Naive thymus-derived CD8-positive, alpha-beta T cell (primary cell): ENCODE data around the gene MPP7. TPM values are rescaled to one million over a fixed set of nuclear protein-coding genes. Genes with fewer than 3 reads are reported as not detected.
A peak's percentile ranks its signal among the peaks of the same experiment; 100 is the strongest.
"Not testable (repeated sequence)": the region's sequence is repeated elsewhere in the genome, so short reads cannot be mapped to it uniquely, and the experiment has no call there.

ENCODE experiments used
- ATAC-seq, 2 donors: fragments of 150-1000 bp; cut with Tn5 transposase in 1 of 2; sonication (Bioruptor Pico), chemical (Tn5 transposase) in 1 of 2; 1 replicate in 1 of 2; 2 replicates in 1 of 2; pipeline ENCODE4 v1.10.0; 2021; ENCODE audit warnings: mild to moderate bottlenecking in 2 of 2, moderate library complexity in 2 of 2
- POLR2A ChIA-PET: fragments of 350-600 bp; sonication (Branson Sonifier 250); formaldehyde crosslinking; loops from one replicate; lab custom pipeline; 2021; ENCODE audit warnings: antibody characterized with exemption; lab: Charles Lee
- DNase-seq, 10 donors: peaks; one replicate each; pipeline versions ENCODE4 v3.0.0 to v3.0.0-alpha.2; 2020 to 2022
- H3K27ac Mint-ChIP-seq, 10 donors: one replicate each; pipeline ENCODE4 v1.8.0; 2020 to 2022; ENCODE audit warnings: mild to moderate bottlenecking in 10 of 10, mixed read lengths in 10 of 10, moderate library complexity in 4 of 10, inconsistent platforms in 1 of 10
- H3K27me3 Mint-ChIP-seq, 5 donors: one replicate each; pipeline ENCODE4 v1.8.0; 2021 to 2022; ENCODE audit warnings: mixed read lengths in 5 of 5
- H3K36me3 Mint-ChIP-seq, 3 donors: one replicate each; pipeline ENCODE4 v1.8.0; 2020 to 2022; ENCODE audit warnings: mixed read lengths in 3 of 3, mild to moderate bottlenecking in 2 of 3, inconsistent platforms in 1 of 3
- H3K4me1 Mint-ChIP-seq, 4 donors: one replicate each; pipeline ENCODE4 v1.8.0; 2021 to 2022; ENCODE audit warnings: mixed read lengths in 4 of 4
- H3K4me3 Mint-ChIP-seq, 10 donors: one replicate each; pipeline ENCODE4 v1.8.0; 2020 to 2022; ENCODE audit warnings: mild to moderate bottlenecking in 10 of 10, mixed read lengths in 10 of 10, moderate library complexity in 6 of 10, inconsistent platforms in 1 of 10
- H3K9me3 Mint-ChIP-seq, 9 donors: one replicate each; pipeline ENCODE4 v1.8.0; 2020 to 2022; ENCODE audit warnings: mixed read lengths in 9 of 9, mild to moderate bottlenecking in 3 of 9, inconsistent platforms in 1 of 9, moderate library complexity in 1 of 9
- polyA plus RNA-seq, 3 donors: library from polyadenylated mRNA; unstranded; fragments of 300-500 nt; fragmentation: Illumina TruSeq; gene quantifications; one replicate each; pipeline ENCODE4 v1.2.3, GENCODE V29; 2021
- total RNA-seq, 8 experiments: library from RNA in 2 of 8; stranded (reverse) in 2 of 8; gene quantifications; one replicate each; pipeline ENCODE4 v1.2.3 and lab custom pipeline; 2021 to 2026

The MPP7 gene
- total and polyA plus RNA-seq, 5 experiments from 2014 or later: 26.6 to 41.2 (median 33.3) TPM

DNA sequence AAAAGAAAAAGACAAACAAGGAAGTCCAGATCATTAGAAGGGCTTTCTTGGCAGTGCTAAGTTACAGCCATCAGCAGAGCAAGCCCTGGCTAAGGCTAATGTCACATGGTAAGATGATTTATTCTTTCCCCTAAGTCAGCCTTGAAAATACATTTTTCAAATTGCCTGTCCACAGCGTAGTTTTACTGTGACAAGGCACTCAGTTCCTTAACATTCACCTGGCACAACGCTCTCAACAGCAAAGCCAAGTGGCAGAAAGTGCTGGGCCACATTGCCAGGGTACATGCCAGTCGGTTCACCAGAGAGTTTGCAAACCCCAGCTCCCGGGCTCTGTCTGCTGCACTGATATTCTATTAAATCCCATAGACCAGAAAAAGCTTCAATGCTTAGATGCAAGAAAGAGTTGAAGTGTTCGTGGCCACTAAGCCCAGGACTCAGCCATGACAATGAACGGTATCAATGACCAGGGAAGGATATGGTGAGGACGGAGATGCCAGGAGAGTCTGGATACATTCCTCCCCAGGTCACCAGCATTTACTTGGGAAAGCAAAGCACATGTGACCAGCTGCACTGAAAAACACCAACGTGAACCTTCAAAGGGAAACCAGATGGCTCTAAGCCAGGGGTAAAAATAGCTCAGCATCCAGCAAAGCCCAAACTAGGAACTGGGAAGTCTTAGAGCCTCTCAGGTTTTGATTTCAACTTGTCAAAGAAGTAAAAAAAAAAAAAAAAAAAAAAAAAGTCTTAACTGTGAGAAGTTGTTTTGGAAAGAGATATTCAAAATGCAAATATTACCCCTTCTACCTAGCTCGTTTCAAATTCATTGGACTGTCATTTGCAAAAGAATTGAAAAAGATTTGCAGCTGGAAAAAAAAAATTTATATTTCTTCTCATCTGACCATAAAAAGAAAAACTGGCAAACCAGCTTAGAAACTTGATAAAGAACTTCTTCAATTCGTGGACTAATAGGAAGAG lies 23.9 kb upstream of the MPP7 start:
- H3K4me1 Mint-ChIP-seq: peaks cover 36 to 80% (median 65%) of the 10 kb centered on the region in 4 donors
- POLR2A ChIA-PET: interaction anchor here (0.6 to 12.8 kb wide), 5 partner anchors 8 to 1284 kb away, joined by 3 to 210 read pairs (median 8); partner anchors contain the start of gene MPP7
- peaks cover 0 to 30% (median 14%) of the 10 kb centered on the region in 3 donors for H3K36me3 Mint-ChIP-seq
- peak overlapping the region; percentile 4 to 79 (median 66) for H3K4me3 Mint-ChIP-seq
- ATAC-seq: peak in 1 of 2 donors; percentile 13
- peak overlapping the region; percentile 3 to 85 (median 76) for H3K27ac Mint-ChIP-seq
- H3K27me3 Mint-ChIP-seq: no peaks in the 10 kb centered on the region
- no peak for DNase-seq
- H3K9me3 Mint-ChIP-seq: no peaks in the 10 kb centered on the region

DNA sequence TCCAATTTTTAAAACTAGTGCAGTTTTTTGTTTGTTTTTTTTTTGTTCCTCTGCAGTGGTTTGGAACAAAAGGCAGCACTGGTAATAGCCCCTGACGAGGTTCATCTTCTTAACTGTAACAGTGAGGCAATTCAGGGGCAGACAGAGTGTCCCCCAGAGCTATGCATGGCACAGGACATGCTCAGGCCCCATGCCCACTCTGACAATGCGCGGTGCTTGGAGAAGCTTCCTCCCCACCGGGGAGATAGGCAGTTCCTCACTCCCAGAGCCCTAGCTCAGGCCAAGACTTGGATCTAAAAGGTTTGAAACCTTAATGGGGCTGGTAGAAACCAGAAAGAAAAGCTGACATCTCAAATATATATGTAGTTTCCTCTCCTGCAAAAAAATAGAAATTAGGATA lies 17.9 kb upstream of the MPP7 start:
- no peak for DNase-seq
- H3K4me3 Mint-ChIP-seq: no peak overlapping the region
- POLR2A ChIA-PET: interaction anchor here (0.6 to 1.8 kb wide), 3 partner anchors 13 to 75 kb away, joined by 3 to 6 read pairs (median 3); no protein-coding TSS in a partner anchor
- H3K9me3 Mint-ChIP-seq: no peaks in the 10 kb centered on the region
- H3K27ac Mint-ChIP-seq: peak overlapping the region in 1 of 10 donors; percentile 19
- no peaks in the 10 kb centered on the region for H3K27me3 Mint-ChIP-seq
- no peak for ATAC-seq
- H3K4me1 Mint-ChIP-seq: peaks cover 23 to 61% (median 40%) of the 10 kb centered on the region in 4 donors
- peaks cover 0 to 62% (median 33%) of the 10 kb centered on the region in 3 donors for H3K36me3 Mint-ChIP-seq

DNA sequence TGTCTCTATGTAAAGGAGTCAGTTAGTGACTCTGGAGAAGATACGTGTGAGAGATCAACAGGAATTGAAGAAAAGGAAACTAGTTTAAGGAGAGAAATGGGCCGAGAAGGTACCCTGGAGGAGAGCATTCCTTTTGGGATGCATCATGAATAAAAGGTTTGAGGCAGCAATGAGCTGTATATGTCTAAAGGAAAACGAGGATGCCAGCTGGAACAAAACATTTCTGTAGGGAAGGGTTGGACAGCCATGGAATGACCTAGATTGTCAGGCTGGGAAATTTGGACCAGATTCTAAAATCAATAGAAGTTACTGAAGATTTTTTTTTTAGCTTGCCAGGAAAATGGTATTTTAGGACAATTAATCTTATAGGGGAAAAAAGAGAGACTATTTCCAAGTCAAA lies 17.2 kb upstream of the MPP7 start:
- Mint-ChIP-seq H3K36me3 (peaks cover 0 to 63% (median 32%) of the 10 kb centered on the region in 3 donors), H3K4me1 (peaks cover 23 to 60% (median 40%) of the 10 kb centered on the region in 4 donors), H3K4me3 (no peak overlapping the region), H3K27ac (peak overlapping the region in 5 of 10 donors; percentile 0 to 66 (median 10)), H3K27me3 (no peaks in the 10 kb centered on the region), H3K9me3 (no peaks in the 10 kb centered on the region)
- POLR2A ChIA-PET: interaction anchor here (0.7 kb wide), 1 partner anchor 14 kb away, joined by 3 read pairs; no protein-coding TSS in a partner anchor
- no peak for DNase-seq
- no peak for ATAC-seq

- POLR2A ChIA-PET, H3K9me3 Mint-ChIP-seq, H3K4me3 Mint-ChIP-seq: not testable (repeated sequence)
These were observed 16.2 kb upstream of the MPP7 start for GRCh38 chr10:28319061-28319460.

DNA sequence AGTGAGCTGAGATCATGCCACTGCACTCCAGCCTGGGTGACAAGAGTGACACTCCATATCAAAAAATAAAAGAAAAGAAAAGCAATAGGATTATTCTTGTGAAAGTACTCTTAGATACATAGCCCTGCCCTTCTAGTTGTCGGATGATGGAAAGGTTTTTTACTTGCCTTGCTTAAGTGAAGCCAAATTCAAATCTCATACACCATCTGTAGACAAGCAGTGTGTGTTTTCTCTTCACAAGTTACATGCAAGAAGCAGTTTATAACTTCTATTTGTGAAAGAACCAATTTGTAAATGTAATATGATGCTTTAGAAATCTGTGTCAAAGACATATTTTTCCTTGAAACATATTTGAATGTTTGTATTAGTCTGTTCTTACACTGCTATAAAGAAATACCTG lies 15.8 kb upstream of the MPP7 start:
- ATAC-seq: no peak
- H3K27ac Mint-ChIP-seq: peak overlapping the region in 6 of 10 donors; percentile 22 to 66 (median 57)
- H3K36me3 Mint-ChIP-seq: peaks cover 0 to 66% (median 29%) of the 10 kb centered on the region in 3 donors

More at GRCh38 chr10:28319061-28319460, 16.2 kb upstream of the MPP7 start:
- Mint-ChIP-seq H3K36me3 (peaks cover 0 to 68% (median 31%) of the 10 kb centered on the region in 3 donors), H3K27ac (peak overlapping the region in 6 of 10 donors; percentile 21 to 66 (median 50)), H3K4me1 (peaks cover 20 to 58% (median 36%) of the 10 kb centered on the region in 4 donors)
- not testable (repeated sequence) for H3K27me3 Mint-ChIP-seq, DNase-seq, ATAC-seq

GRCh38 chr10:28317760-28318159 lies 14.9 kb upstream of the MPP7 start:
- H3K9me3 Mint-ChIP-seq: no peaks in the 10 kb centered on the region
- POLR2A ChIA-PET: interaction anchor here (0.9 to 1.7 kb wide), 2 partner anchors 15 to 19 kb away, joined by 3 to 5 read pairs; partner anchors contain the start of gene MPP7
- no peaks in the 10 kb centered on the region for H3K27me3 Mint-ChIP-seq
- H3K4me3 Mint-ChIP-seq: no peak overlapping the region
- ATAC-seq (peak in 1 of 2 donors; percentile 9), DNase-seq (no peak)
- peaks cover 20 to 56% (median 35%) of the 10 kb centered on the region in 4 donors for H3K4me1 Mint-ChIP-seq
- peak overlapping the region in 4 of 10 donors; percentile 1 to 62 (median 42) for H3K27ac Mint-ChIP-seq
- peaks cover 0 to 69% (median 31%) of the 10 kb centered on the region in 3 donors for H3K36me3 Mint-ChIP-seq

More for the DNA sequence above, 15.8 kb upstream of the MPP7 start:
- no peaks in the 10 kb centered on the region for H3K27me3 Mint-ChIP-seq
- H3K9me3 Mint-ChIP-seq: no peaks in the 10 kb centered on the region
- H3K4me3 Mint-ChIP-seq: no peak overlapping the region
- no peak for DNase-seq
- H3K4me1 Mint-ChIP-seq: peaks cover 20 to 57% (median 35%) of the 10 kb centered on the region in 4 donors
- POLR2A ChIA-PET: no interaction called here

DNA sequence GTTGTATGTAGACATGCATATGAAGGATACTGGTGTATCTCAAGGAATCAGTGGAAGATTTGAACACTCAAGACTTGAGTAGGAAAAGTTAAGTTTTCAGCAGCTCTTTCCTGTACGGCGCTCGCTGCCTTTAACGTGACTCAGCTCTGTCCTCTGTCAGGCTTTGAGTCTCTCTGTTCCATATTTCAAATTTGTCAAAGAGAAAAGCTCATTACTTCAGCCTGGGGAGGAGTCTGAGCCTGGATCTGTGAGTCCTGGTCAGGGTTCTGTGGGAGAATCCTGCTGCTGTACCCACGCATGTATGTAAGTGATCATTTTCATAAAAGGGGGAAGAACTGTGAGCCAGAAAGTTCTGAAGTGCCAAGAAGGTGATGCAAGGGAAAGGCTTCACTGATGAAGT lies 13.8 kb upstream of the MPP7 start:
- Mint-ChIP-seq H3K27ac (peak overlapping the region in 7 of 10 donors; percentile 1 to 53 (median 12)), H3K36me3 (peaks cover 0 to 68% (median 36%) of the 10 kb centered on the region in 3 donors)
- POLR2A ChIA-PET: interaction anchor here (0.9 to 1.7 kb wide), 2 partner anchors 14 to 20 kb away, joined by 3 to 5 read pairs; partner anchors contain the start of gene MPP7

GRCh38 chr10:28315140-28315539 lies 12.3 kb upstream of the MPP7 start:
- Mint-ChIP-seq H3K9me3 (no peaks in the 10 kb centered on the region), H3K36me3 (peaks cover 3 to 56% (median 39%) of the 10 kb centered on the region in 3 donors), H3K27ac (peak overlapping the region in 2 of 10 donors; percentile 67 to 74), H3K4me3 (peak overlapping the region in 1 of 10 donors; percentile 19), H3K4me1 (peaks cover 9 to 52% (median 33%) of the 10 kb centered on the region in 4 donors), H3K27me3 (peaks cover 0 to 2% (median 0%) of the 10 kb centered on the region in 5 donors)
- ATAC-seq (no peak), DNase-seq (no peak)
- POLR2A ChIA-PET: interaction anchor here (0.6 to 0.7 kb wide), 2 partner anchors 8 to 1161 kb away, joined by 4 to 11 read pairs; partner anchors contain the start of gene YME1L1

More for the DNA sequence above, 13.8 kb upstream of the MPP7 start:
- no peak for DNase-seq
- Mint-ChIP-seq H3K4me1 (peaks cover 15 to 55% (median 31%) of the 10 kb centered on the region in 4 donors), H3K27me3 (no peaks in the 10 kb centered on the region), H3K9me3 (no peaks in the 10 kb centered on the region), H3K4me3 (no peak overlapping the region)
- no peak for ATAC-seq

DNA sequence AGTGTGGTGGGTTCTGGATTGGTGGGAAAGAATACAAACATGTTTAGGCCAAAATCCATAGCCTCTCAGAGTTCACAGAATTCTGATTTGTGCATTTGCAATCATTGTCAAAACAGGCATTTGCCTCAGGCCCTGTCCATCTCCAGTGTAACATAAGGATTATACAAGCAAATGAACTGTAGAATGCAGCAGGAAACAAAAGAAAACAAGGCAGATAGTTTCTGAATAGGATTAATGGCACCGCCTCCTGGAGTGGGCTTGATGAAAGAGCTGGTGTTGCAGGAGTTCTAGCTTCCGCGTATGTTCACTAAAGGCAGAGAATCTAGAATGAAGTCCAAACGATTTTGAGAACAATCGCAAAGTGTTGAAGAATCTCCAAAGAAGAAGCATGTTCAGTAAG lies 11.3 kb upstream of the MPP7 start:
- POLR2A ChIA-PET: interaction anchor here (0.7 kb wide), 1 partner anchor 64 kb away, joined by 7 read pairs; no protein-coding TSS in a partner anchor
- peaks cover 4 to 51% (median 34%) of the 10 kb centered on the region in 3 donors for H3K36me3 Mint-ChIP-seq

DNA sequence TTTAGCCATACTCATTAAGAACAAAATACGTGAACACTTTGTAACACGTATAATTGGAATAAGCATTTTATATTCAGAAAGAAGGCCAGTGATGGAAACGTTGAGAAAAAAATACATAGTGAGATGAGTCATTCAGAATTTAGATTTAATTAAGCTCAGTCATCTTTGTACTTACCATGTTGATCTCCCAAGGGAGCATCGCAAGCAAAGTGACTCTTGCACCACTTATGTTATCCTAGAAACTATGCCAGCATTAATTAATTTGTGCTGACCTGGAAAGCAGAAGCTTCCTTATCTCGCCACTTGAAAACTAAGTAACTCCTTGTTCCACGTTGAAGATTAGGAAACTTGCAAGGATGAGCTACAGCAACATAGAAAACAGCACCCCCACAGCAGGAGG lies 9.7 kb upstream of the MPP7 start:
- Mint-ChIP-seq H3K4me1 (peaks cover 13 to 42% (median 29%) of the 10 kb centered on the region in 4 donors), H3K27ac (peak overlapping the region in 4 of 10 donors; percentile 24 to 48 (median 36)), H3K36me3 (peaks cover 4 to 34% (median 22%) of the 10 kb centered on the region in 3 donors), H3K27me3 (peaks cover 0 to 2% (median 0%) of the 10 kb centered on the region in 5 donors), H3K9me3 (no peaks in the 10 kb centered on the region), H3K4me3 (no peak overlapping the region)
- POLR2A ChIA-PET: interaction anchor here (1.1 kb wide), 1 partner anchor 12 kb away, joined by 3 read pairs; no protein-coding TSS in a partner anchor
- no peak for ATAC-seq
- DNase-seq: no peak

More for the DNA sequence above, 11.3 kb upstream of the MPP7 start:
- DNase-seq (no peak), ATAC-seq (no peak)
- H3K27me3 Mint-ChIP-seq: peaks cover 0 to 2% (median 0%) of the 10 kb centered on the region in 5 donors
- no peak overlapping the region for H3K4me3 Mint-ChIP-seq
- H3K27ac Mint-ChIP-seq: peak overlapping the region in 3 of 10 donors; percentile 2 to 67 (median 64)
- H3K9me3 Mint-ChIP-seq: no peaks in the 10 kb centered on the region
- peaks cover 9 to 47% (median 32%) of the 10 kb centered on the region in 4 donors for H3K4me1 Mint-ChIP-seq

- POLR2A ChIA-PET: interaction anchor here (0.9 kb wide), 1 partner anchor 8 kb away, joined by 4 read pairs; the partner anchor contains the start of gene MPP7
- H3K4me3 Mint-ChIP-seq: no peak overlapping the region
- DNase-seq (no peak), ATAC-seq (no peak)
- peaks cover 0 to 2% (median 0%) of the 10 kb centered on the region in 5 donors for H3K27me3 Mint-ChIP-seq
- H3K9me3 Mint-ChIP-seq: no peaks in the 10 kb centered on the region
- peaks cover 13 to 49% (median 31%) of the 10 kb centered on the region in 4 donors for H3K4me1 Mint-ChIP-seq
- peaks cover 4 to 33% (median 17%) of the 10 kb centered on the region in 3 donors for H3K36me3 Mint-ChIP-seq
- H3K27ac Mint-ChIP-seq: no peak overlapping the region
These were observed 8.2 kb upstream of the MPP7 start for GRCh38 chr10:28311104-28311503.

DNA sequence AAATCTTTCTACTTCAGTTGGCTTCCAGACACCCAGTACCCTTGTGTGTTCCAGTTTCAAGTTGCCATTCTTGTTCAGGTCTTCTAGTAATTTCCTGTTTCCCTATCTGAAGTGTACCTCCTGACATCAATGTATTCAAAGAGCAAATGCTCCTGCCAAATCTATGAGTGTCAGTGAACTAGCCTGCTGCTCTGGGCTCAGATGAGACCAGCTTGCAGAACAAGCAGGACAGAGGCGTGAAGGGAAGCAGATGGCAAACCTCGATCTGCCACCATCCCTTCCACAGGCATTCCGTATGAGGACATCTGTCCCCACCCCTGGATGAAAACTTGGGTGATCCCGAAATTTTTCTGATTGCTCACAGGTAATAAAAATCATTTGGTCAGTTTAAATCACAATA lies 4.4 kb upstream of the MPP7 start:
- ATAC-seq (no peak), DNase-seq (no peak)
- no peak overlapping the region for H3K4me3 Mint-ChIP-seq
- peak overlapping the region in 2 of 10 donors; percentile 49 to 71 for H3K27ac Mint-ChIP-seq
- H3K27me3 Mint-ChIP-seq: peaks cover 0 to 5% (median 0%) of the 10 kb centered on the region in 5 donors
- peaks cover 4 to 8% (median 7%) of the 10 kb centered on the region in 3 donors for H3K36me3 Mint-ChIP-seq
- POLR2A ChIA-PET: interaction anchor here (1.0 to 1.3 kb wide), 2 partner anchors 58 to 73 kb away, joined by 4 to 5 read pairs; no protein-coding TSS in a partner anchor
- no peaks in the 10 kb centered on the region for H3K9me3 Mint-ChIP-seq
- H3K4me1 Mint-ChIP-seq: peaks cover 19 to 58% (median 34%) of the 10 kb centered on the region in 4 donors
